ENCODE results near the gene PELI2.

- no peak for TF ChIP-seq POLR2AphosphoS5 (IDR thresholded peaks at IDR 0.05; ENCODE audit: low read depth, low read length)
- TF ChIP-seq POLR2A (IDR thresholded peaks at IDR 0.05; ENCODE audit: low read depth, low read length), result no peak
Observed at GRCh38 chr14:56162476-56162875, 44.3 kb downstream of the PELI2 start.
